ENCODE results near the gene GCN1. TPM values are rescaled to one million over a fixed set of nuclear protein-coding genes. Genes with fewer than 3 reads are reported as not detected.
A peak's percentile ranks its signal among the peaks of the same experiment; 100 is the strongest.

Gene GCN1
- total RNA-seq, 1 donor from 2014 or later = 114 TPM

DNA sequence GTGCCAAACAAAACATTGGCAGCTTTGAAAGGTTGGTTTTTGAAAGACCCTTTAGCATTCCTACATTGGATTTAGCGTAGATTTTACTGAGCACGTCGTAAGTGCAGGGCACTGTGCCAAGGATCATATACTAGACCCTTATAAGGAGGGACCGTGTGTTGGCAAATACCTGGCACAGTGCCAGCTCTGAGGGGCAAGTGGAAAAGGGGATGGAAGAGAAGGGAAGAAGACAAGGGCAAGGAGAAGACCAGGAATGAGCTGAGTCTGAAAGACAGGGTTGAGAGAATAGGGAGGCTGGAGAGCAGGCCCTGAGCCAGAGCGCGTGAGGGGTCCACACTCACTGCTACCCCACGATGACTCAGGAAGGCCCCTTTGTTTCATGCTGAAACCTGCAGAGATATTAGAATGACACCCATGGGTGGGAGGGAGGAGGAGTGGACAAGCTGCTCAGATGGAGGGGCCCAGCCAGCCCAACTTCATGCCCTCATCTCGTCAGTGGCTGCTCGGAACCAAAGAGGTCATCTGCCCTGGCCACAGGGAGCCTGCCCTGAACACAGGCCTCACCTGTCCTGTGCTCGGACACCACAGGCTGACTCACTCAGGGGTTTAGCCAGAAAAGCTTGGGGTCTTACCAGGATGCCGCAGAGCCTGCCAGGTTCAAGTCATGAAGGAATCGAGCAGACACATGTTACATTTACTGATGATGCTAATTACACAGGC lies 103.0 kb downstream of the GCN1 start:
- Mint-ChIP-seq H3K36me3 (ENCODE audit: low read depth) (peaks cover 3% of the 10 kb centered on the region), H3K27ac (ENCODE audit: unreplicated experiment) (peak overlapping the region; percentile 35), H3K4me1 (peaks cover 29% of the 10 kb centered on the region), H3K4me3 (peak overlapping the region; percentile 21), H3K27me3 (ENCODE audit: low read depth) (no peaks in the 10 kb centered on the region), H3K9me3 (no peaks in the 10 kb centered on the region)
- no peak for DNase-seq (ENCODE audit: low read depth, low spot score)
- no peak for TF ChIP-seq CTCF (conservative IDR thresholded peaks at IDR 0.05)

DNA sequence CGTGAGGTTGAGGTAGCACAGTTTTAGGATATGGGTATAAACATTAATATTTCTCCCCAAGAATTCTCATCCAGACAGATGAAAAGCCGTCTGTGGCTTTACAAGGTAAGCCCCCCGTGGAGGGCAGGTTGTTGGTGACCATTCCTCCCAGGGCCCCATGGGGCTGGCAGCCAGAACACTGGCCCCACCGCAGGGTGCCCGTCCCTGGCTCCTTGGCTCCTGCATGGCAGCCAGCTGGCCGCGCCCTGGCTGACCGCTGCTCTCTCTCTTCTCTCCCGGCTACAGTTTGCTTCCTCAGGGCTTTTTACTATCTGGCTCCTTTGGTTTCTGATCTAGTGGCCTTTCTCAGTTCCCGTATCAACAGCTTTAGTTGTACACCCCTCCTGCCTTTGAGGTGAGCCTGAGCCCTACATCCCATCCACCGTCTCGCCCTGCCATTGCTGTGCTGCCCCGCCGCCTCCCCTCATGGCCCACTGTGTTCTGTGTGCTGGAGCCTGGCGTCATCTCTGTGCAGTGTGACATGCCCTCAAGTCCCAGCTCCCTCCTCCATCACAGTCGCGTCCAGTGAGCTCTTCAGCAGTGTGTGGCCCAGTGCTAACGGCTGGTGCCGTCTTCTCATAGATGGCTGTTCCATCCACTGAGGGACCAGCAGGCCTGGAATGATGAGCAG lies 103.8 kb downstream of the GCN1 start:
- DNase-seq (ENCODE audit: low read depth, low spot score) = no peak
- TF ChIP-seq CTCF (conservative IDR thresholded peaks at IDR 0.05) = no peak
- peaks cover 37% of the 10 kb centered on the region for H3K4me1 Mint-ChIP-seq
- H3K27me3 Mint-ChIP-seq (ENCODE audit: low read depth) = no peaks in the 10 kb centered on the region
- no peaks in the 10 kb centered on the region for H3K9me3 Mint-ChIP-seq
- peak overlapping the region; percentile 43 for H3K27ac Mint-ChIP-seq (ENCODE audit: unreplicated experiment)
- H3K36me3 Mint-ChIP-seq (ENCODE audit: low read depth) = peaks cover 3% of the 10 kb centered on the region
- peak overlapping the region; percentile 21 for H3K4me3 Mint-ChIP-seq

DNA sequence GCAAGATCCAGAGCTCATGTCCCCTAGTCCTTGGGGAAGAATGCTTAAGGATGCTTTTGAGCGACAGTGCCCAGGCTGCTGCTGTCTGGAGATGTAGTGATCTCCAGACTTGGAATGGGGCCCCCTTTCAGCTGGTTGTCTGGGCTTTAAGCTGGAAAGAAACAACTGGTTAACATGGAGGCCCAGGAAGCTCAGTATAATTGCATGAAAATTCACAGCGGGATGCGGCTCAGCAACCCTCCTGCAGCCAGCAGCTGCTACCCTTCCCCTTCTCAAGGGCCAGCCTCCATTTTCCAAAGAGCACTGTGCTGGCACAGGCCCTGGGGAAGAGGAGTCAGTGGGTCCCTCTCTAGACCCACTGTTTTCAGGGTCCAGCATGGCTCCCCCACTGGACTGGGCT lies 104.3 kb downstream of the GCN1 start:
- H3K4me1 Mint-ChIP-seq = peaks cover 43% of the 10 kb centered on the region
- DNase-seq (ENCODE audit: low read depth, low spot score) = no peak
- no peak overlapping the region for H3K4me3 Mint-ChIP-seq
- no peaks in the 10 kb centered on the region for H3K9me3 Mint-ChIP-seq
- no peaks in the 10 kb centered on the region for H3K27me3 Mint-ChIP-seq (ENCODE audit: low read depth)
- no peak for TF ChIP-seq CTCF (conservative IDR thresholded peaks at IDR 0.05)
- peaks cover 3% of the 10 kb centered on the region for H3K36me3 Mint-ChIP-seq (ENCODE audit: low read depth)
- H3K27ac Mint-ChIP-seq (ENCODE audit: unreplicated experiment) = no peak overlapping the region

- Mint-ChIP-seq H3K27me3 (ENCODE audit: low read depth) (no peaks in the 10 kb centered on the region), H3K4me3 (no peak overlapping the region), H3K27ac (ENCODE audit: unreplicated experiment) (no peak overlapping the region), H3K9me3 (no peaks in the 10 kb centered on the region), H3K36me3 (ENCODE audit: low read depth) (peaks cover 3% of the 10 kb centered on the region), H3K4me1 (peaks cover 43% of the 10 kb centered on the region)
- DNase-seq (ENCODE audit: low read depth, low spot score) = no peak
- TF ChIP-seq CTCF (conservative IDR thresholded peaks at IDR 0.05) = no peak
Observed at GRCh38 chr12:120089796-120090195, 104.7 kb downstream of the GCN1 start.

GRCh38 chr12:120089105-120089504 lies 105.4 kb downstream of the GCN1 start:
- H3K36me3 Mint-ChIP-seq (ENCODE audit: low read depth) = peaks cover 3% of the 10 kb centered on the region
- no peak for TF ChIP-seq CTCF (conservative IDR thresholded peaks at IDR 0.05)

More at GRCh38 chr12:120089105-120089504, 105.4 kb downstream of the GCN1 start:
- no peaks in the 10 kb centered on the region for H3K27me3 Mint-ChIP-seq (ENCODE audit: low read depth)
- no peak for DNase-seq (ENCODE audit: low read depth, low spot score)
- H3K9me3 Mint-ChIP-seq = no peaks in the 10 kb centered on the region
- H3K4me3 Mint-ChIP-seq = peak overlapping the region; percentile 2
- H3K4me1 Mint-ChIP-seq = peaks cover 39% of the 10 kb centered on the region
- no peak overlapping the region for H3K27ac Mint-ChIP-seq (ENCODE audit: unreplicated experiment)

Data from neural crest cell (in vitro differentiated cells).